Measurements from ENCODE around the gene EPB41L3. TPM values are rescaled to one million over a fixed set of nuclear protein-coding genes. Genes with fewer than 3 reads are reported as not detected.

The EPB41L3 gene
- polyA plus RNA-seq, 1 donor (not counting 4 experiments of a cell fraction or from before 2014, with no cell fraction given): 0.39 TPM

DNA sequence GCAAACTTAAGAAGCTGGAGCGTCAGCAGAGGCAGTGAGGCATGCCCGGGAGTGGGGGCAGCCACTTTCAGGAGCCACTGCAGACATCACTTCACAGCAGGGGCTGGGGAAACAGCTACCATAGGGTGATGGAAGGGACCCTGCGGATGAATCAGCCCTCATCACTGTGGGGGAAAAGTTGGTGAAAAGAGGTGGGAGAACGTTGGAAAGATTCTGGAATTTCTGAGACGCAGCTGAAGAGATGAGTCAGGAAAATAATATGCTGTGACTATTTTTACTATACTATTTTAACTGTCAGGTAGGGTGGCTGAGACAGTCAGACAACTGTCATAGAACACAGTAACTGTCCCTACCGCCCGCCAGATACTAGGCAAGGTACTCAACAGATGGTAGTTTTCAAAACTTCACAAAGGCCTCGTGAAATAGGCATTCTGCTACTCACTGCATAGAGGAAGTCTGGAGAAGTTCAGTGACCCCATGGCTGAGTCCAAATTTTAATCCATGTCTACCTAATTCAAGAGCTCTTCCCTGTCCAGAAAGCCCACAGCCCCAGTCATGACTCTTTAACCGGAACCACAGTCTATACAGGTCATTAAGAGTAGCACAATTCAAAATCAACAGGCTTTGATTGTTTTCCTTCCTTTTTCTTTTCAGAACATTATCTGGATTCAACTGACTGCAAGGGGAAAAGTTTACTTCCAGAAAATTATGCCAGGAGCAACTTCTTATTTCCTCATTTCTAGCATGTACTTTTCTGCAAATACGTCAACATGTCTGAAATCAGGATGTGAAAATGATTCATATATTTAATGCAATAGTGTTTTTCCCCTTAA lies 39.3 kb upstream of the EPB41L3 start:
- Histone ChIP-seq H3K27ac (ENCODE audit: control insufficient read depth, insufficient read depth, low read length) (no peak overlapping the region), H2AFZ (ENCODE audit: control insufficient read depth, low read length) (no peak overlapping the region), H3K9ac (ENCODE audit: control insufficient read depth, extremely low read depth, insufficient read depth, low read length) (no peak overlapping the region), H3K79me2 (ENCODE audit: control insufficient read depth, insufficient read depth, low read length) (no peaks in the 10 kb centered on the region), H3K4me3 (ENCODE audit: control insufficient read depth in 2 of 3, extremely low read depth in 1 of 3, insufficient read depth in 2 of 3, low read depth in 1 of 3, low read length in 3 of 3) (no peak overlapping the region), H4K20me1 (ENCODE audit: control insufficient read depth, extremely low read depth, insufficient read depth, low read length) (no peaks in the 10 kb centered on the region), H3K27me3 (ENCODE audit: control insufficient read depth, extremely low read depth, insufficient read depth, low read length) (no peaks in the 10 kb centered on the region), H3K4me1 (ENCODE audit: control insufficient read depth, extremely low read depth, insufficient read depth, low read length) (peaks cover 9% of the 10 kb centered on the region), H3K9me3 (ENCODE audit: control insufficient read depth, low read depth, low read length) (no peaks in the 10 kb centered on the region), H3K4me2 (ENCODE audit: control insufficient read depth, extremely low read depth, insufficient read depth, low read depth, low read length) (no peak overlapping the region), H3K9me1 (ENCODE audit: control insufficient read depth, extremely low read depth, insufficient read depth, low read length) (no peaks in the 10 kb centered on the region), H3K36me3 (ENCODE audit: control insufficient read depth in 2 of 2, extremely low read depth in 1 of 2, insufficient read depth in 2 of 2, low read length in 2 of 2) (no peaks in the 10 kb centered on the region)
- FAIRE-seq (no peak), DNase-seq (ENCODE audit: low read depth, low spot score) (no peak)
- TF ChIP-seq CTCF (optimal IDR thresholded peaks at IDR 0.05 in 1 of 3, IDR thresholded peaks at IDR 0.05 in 1 of 3, conservative IDR thresholded peaks at IDR 0.05 in 1 of 3; ENCODE audit: extremely low read depth in 1 of 3, insufficient read depth in 2 of 3, low read length in 3 of 3) (no peak), EZH2 (IDR thresholded peaks at IDR 0.05; ENCODE audit: low read length) (no peak)
- dilution Hi-C loops (cut with MboI; ENCODE audit: extremely low pct_ligation_motif_present, low sequenced_read_pairs): no loop called here

GRCh38 chr18:5582076-5582475 lies 38.3 kb upstream of the EPB41L3 start:
- no peak for DNase-seq (ENCODE audit: low read depth, low spot score)
- Histone ChIP-seq H4K20me1 (ENCODE audit: control insufficient read depth, extremely low read depth, insufficient read depth, low read length) (no peaks in the 10 kb centered on the region), H3K36me3 (ENCODE audit: control insufficient read depth in 2 of 2, extremely low read depth in 1 of 2, insufficient read depth in 2 of 2, low read length in 2 of 2) (no peaks in the 10 kb centered on the region), H3K9ac (ENCODE audit: control insufficient read depth, extremely low read depth, insufficient read depth, low read length) (no peak overlapping the region), H3K27ac (ENCODE audit: control insufficient read depth, insufficient read depth, low read length) (no peak overlapping the region), H3K9me3 (ENCODE audit: control insufficient read depth, low read depth, low read length) (no peaks in the 10 kb centered on the region), H3K4me2 (ENCODE audit: control insufficient read depth, extremely low read depth, insufficient read depth, low read depth, low read length) (no peak overlapping the region), H3K4me1 (ENCODE audit: control insufficient read depth, extremely low read depth, insufficient read depth, low read length) (peaks cover 9% of the 10 kb centered on the region), H3K9me1 (ENCODE audit: control insufficient read depth, extremely low read depth, insufficient read depth, low read length) (no peaks in the 10 kb centered on the region), H3K4me3 (ENCODE audit: control insufficient read depth in 2 of 3, extremely low read depth in 1 of 3, insufficient read depth in 2 of 3, low read depth in 1 of 3, low read length in 3 of 3) (no peak overlapping the region), H3K79me2 (ENCODE audit: control insufficient read depth, insufficient read depth, low read length) (no peaks in the 10 kb centered on the region), H2AFZ (ENCODE audit: control insufficient read depth, low read length) (no peak overlapping the region), H3K27me3 (ENCODE audit: control insufficient read depth, extremely low read depth, insufficient read depth, low read length) (no peaks in the 10 kb centered on the region)
- dilution Hi-C loops (cut with MboI; ENCODE audit: extremely low pct_ligation_motif_present, low sequenced_read_pairs): no loop called here
- no peak for FAIRE-seq
- TF ChIP-seq EZH2 (IDR thresholded peaks at IDR 0.05; ENCODE audit: low read length) (no peak), CTCF (optimal IDR thresholded peaks at IDR 0.05 in 1 of 3, IDR thresholded peaks at IDR 0.05 in 1 of 3, conservative IDR thresholded peaks at IDR 0.05 in 1 of 3; ENCODE audit: extremely low read depth in 1 of 3, insufficient read depth in 2 of 3, low read length in 3 of 3) (no peak)

Data from keratinocyte (primary cell).